GM18907 (cell line): ENCODE measurements around the gene USP28.
"Not testable (repeated sequence)": the region's sequence is repeated elsewhere in the genome, so short reads cannot be mapped to it uniquely, and the experiment has no call there.

Source experiments
- ATAC-seq: cut with Tn5 transposase; IDR thresholded peaks from one replicate; pipeline ENCODE4 v1.9.1; 2021; ENCODE audit warnings: mild to moderate bottlenecking, moderate library complexity; ENCODE audit not compliant: unreplicated experiment

USP28 gene

GRCh38 chr11:113838005-113838404, 37.4 kb downstream of the USP28 start:
- no peak for ATAC-seq

DNA sequence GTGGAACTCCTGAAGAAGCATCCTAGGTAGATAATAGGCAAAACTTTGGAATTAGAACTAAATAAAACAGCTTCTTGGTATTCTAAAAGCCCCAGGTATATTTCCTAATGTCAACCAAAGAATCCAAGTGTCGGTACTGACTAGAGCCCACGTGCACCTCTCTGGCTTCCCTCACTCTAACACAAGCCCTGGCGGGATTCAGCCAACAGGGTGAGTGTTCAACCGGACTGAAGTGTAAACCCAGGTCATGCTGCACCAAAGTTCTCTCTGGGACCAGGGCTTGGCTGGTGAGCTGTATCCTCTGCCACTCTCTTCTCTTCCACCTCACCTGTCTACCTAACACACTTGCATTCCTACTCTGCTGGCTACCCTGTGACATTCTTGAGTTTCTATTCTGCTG, 40.1 kb downstream of the USP28 start:
- ATAC-seq, result no peak

DNA sequence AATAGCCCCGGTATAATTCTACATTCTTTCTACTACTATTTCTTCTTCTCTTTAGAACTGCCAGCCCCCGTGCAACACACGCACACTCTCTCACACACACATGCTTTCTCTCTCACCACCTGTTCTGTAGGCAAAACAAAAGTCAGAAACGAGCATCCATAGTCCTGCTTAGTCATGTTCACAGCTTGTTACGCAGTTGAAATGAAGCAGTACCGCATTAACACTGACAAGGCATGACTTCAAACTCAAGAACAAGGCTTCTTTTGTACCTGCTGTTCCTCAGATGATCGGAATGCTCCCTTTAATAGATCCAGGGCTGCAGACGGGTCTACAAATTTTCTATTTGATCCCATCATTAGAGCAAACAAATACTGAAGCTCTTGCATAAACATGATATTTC, 42.2 kb downstream of the USP28 start:
- no peak for ATAC-seq

GRCh38 chr11:113831314-113831713, 44.1 kb downstream of the USP28 start:
- ATAC-seq, result peak; percentile 93

- no peak for ATAC-seq
Measured at GRCh38 chr11:113829751-113830150, 45.6 kb downstream of the USP28 start.

DNA sequence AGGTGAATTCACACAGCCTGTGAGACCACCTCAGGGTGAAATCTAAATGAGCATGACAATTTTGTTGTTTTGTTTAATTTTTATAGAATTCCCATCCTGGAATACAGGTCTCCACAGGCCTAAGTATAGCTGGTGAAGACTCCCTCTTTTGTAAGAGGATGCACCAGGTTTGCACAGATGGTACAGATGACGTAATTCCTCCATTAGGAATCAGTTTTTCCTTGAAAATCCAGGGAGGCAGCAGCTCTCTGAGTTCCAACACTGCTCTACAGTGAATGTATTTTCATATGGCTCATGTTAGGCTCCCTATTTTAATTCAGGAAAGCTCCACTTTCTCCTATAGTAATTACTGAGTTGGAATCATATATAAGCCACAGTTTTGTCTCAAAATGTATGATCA, 47.2 kb downstream of the USP28 start:
- ATAC-seq, result no peak

- no peak for ATAC-seq
Measured at GRCh38 chr11:113827477-113827876, 47.9 kb downstream of the USP28 start.

DNA sequence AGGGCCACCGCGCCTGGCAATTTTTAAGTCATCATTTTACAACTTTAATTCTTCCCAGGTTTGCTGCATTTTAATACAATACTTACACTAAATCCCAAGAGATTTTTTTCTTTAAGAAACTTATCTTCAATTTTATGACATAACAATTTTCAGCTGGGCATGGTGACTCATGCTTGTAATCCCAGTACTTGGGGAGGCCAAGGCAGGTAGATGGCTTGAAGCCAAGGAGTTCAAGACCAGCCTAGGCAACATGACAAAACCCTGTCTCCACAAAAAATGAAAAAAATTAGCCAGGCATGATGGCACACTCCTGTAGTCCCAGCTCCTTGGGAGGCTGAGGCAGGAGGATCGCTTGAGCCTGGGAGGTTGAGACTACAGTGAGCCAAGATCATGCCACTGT, 56.9 kb downstream of the USP28 start:
- ATAC-seq, result no peak

- no peak for ATAC-seq
Measured at GRCh38 chr11:113817626-113818025, 57.7 kb downstream of the USP28 start.

DNA sequence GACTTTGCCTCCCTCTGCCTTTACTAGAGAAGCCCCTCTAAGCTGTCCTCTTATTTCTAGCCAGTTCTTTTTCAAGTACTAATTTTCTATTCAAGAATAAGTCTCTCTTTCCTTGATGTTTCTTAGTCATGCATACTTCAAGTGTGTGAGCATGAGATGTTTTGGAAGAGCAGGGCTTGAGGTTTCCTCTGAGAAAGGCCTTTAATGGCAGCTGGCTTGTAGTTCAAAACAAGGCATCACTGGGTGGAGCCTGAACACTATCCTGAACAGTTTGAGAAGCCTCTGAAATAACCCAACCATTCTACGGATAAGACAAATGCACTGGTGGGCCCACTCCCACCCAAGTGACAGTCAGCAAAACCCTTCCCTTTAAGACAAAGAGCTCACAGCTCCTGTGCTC, 58.2 kb downstream of the USP28 start:
- no peak for ATAC-seq

GRCh38 chr11:113814181-113814580, 61.2 kb downstream of the USP28 start:
- no peak for ATAC-seq

- ATAC-seq, result no peak
Measured at GRCh38 chr11:113808931-113809330, 66.4 kb downstream of the USP28 start.

DNA sequence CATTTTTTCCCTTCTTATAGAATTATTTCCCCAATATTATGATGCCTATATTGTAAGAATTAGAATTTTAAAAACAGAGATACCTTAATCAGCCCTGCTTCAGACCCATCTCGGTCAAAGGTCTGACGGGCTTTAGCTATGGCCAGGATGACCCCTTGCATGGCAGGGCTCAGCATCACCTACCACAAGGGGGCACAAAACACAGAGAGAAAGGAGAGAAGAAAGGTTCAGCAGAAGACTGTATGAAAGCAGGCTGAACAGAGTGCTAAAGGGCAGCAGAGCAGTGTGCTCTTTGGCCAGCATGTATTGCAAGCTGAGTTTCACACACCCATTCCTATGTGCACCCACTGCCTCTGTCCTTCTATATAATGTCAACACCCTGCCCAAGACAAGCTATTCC, 69.0 kb downstream of the USP28 start:
- ATAC-seq, result peak; percentile 61

GRCh38 chr11:113805640-113806039, 69.7 kb downstream of the USP28 start:
- ATAC-seq, result no peak

- no peak for ATAC-seq
Measured at GRCh38 chr11:113802621-113803020, 72.8 kb downstream of the USP28 start.

GRCh38 chr11:113796663-113797259, 78.6 kb downstream of the USP28 start:
- ATAC-seq, result peak; percentile 67

DNA sequence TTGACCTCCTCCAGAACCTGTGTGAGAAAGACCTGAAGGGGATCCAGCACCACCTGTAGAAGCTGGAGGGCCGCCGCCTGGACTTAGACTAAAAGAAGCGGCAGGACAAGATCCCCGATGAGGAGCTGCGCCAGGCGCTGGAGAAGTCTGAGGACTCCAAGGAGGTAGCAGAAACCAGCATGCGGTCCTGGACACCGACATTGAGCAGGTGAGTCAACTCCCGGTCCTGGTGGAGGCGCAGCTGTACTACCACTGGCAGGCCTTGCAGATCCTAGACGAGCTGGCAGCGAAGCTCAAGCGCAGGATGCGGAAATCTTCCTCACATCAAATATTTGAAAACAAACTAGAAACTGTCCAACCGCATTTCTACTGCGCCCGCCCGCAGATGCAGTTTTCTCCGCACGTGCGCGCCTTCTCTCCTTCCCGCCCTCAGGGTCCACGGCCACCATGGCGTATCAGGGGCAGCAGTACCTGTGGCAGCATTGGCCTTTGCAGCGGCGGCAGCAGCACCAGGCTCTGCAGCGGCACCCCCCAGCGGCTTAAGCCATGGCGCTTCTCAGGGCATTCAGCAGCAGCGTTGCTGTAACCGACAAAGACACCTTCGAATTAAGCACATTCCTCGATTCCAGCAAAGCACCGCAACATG, 85.6 kb downstream of the USP28 start:
- ATAC-seq, result no peak

- ATAC-seq, result not testable (repeated sequence)
Measured at GRCh38 chr11:113789016-113789415, 86.4 kb downstream of the USP28 start.

DNA sequence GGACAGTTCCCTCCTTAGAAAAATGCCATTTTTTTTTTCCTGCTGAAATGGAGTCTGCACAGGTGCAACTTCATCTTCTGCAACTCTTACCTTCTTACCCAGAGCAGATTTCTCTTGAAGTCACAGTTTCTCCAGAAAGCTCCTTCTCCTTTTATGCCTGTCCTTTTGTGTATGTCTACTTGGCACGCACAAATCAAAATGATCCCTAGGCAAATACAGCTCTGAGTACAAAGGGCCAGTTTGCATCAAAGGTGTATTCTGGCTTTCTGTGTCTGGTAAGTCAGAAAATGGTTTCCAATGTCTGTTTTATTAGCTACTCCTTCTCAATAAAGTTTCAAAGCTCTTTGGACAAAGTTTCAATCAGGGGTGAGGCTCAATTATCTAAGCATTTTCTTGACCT, 93.2 kb downstream of the USP28 start:
- ATAC-seq, result no peak

DNA sequence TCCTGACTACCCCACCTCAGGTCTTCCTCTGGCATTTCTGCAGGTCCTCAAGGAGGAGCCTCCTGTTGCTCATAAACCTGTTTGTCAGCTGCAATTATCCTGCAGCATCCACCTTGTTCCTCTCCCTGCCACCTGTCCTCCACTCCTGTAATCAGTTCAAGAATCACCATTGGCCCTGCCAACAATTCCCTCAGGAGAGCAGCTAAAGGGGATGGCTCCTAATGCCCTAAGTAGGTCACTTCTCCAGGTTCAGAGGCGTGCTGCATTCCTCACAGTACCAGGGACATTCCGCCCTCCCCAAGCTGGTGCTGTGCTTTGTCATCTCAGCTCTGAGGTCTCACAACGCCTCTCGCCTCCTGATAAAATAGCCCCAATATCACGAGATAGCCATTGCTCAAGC, 93.7 kb downstream of the USP28 start:
- no peak for ATAC-seq

GRCh38 chr11:113779496-113779895, 95.9 kb downstream of the USP28 start, which contains the start of gene CLDN25:
Gene CLDN25 (plus strand): TSS chr11:113779796. CDS start chr11:113779796, 0 bp downstream.
- ATAC-seq, result no peak

DNA sequence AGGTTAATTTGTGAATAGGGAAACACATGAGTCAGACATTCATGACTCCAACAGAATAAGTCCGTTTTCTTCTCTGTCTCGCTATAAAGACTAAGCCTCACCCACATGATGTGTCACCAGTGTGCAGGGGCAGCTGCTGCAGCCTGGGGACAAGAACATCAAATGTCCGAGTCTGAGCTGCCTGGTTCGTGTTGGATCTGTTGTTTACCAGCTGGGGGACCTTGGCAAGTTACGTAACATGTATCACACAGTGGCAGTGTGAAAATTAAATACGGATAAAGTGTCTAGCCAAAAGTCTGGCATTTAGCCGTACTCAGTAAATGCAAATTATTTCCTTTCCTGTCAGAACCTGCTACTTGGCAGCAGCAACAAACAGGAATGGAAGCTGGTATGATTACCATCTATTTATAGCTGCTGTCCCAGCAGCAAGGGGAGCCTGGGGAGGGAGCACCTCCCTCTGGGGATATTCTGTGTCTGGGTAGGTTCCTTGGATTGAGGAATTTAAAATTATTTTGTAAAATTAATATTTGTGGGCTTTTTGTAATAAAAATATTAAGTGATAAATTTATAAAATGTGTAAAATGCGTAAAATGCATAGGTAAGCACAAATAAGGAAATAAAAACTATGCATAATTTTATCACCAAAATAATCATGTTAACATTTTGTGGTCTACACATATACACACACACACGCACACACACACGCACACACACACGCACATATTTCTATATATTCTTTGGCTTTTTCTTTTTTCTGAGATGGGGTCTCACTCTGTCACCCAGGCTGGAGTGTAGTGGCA, 97.1 kb downstream of the USP28 start:
- no peak for ATAC-seq
